Effector memory CD8-positive, alpha-beta T cell (primary cell): ENCODE data around the gene RAB11FIP4.

ENCODE experiments used
- ATAC-seq: fragments of 150-1000 bp; cut with Tn5 transposase; replicated peaks from 2 replicates; pipeline ENCODE4 v1.10.0; 2021; ENCODE audit warnings: mild to moderate bottlenecking, moderate library complexity
- DNase-seq, 3 experiments: peaks; one replicate each; pipeline ENCODE4 v3.0.0; 2021
- H3K27ac Mint-ChIP-seq, 2 donors: one replicate each; pipeline ENCODE4 v1.8.0; 2022; ENCODE audit warnings: mild to moderate bottlenecking in 2 of 2, mixed read lengths in 2 of 2, moderate library complexity in 2 of 2
- H3K27me3 Mint-ChIP-seq, 2 donors: one replicate each; pipeline ENCODE4 v1.8.0; 2022; ENCODE audit warnings: mixed read lengths in 2 of 2
- H3K36me3 Mint-ChIP-seq: one replicate; pipeline ENCODE4 v1.8.0; 2022; ENCODE audit warnings: mild to moderate bottlenecking, moderate library complexity, mixed read lengths; ENCODE audit not compliant: insufficient read depth
- H3K4me1 Mint-ChIP-seq, 2 donors: one replicate each; pipeline ENCODE4 v1.8.0; 2022; ENCODE audit warnings: low read depth in 2 of 2, mixed read lengths in 2 of 2
- H3K4me3 Mint-ChIP-seq, 2 donors: one replicate each; pipeline ENCODE4 v1.8.0; 2022; ENCODE audit warnings: mild to moderate bottlenecking in 2 of 2, mixed read lengths in 2 of 2, moderate library complexity in 2 of 2
- H3K9me3 Mint-ChIP-seq, 2 donors: one replicate each; pipeline ENCODE4 v1.8.0; 2022; ENCODE audit warnings: mixed read lengths in 2 of 2

Gene RAB11FIP4

GRCh38 chr17:31390426-31390747, 1.1 kb upstream of the RAB11FIP4 start:
- Mint-ChIP-seq H3K27ac (no peak overlapping the region), H3K36me3 (no peaks in the 10 kb centered on the region), H3K9me3 (no peaks in the 10 kb centered on the region), H3K27me3 (peaks cover 40 to 57% of the 10 kb centered on the region in 2 donors), H3K4me1 (peaks cover 4 to 23% of the 10 kb centered on the region in 2 donors), H3K4me3 (peak overlapping the region; percentile 76 to 83)
- ATAC-seq (no peak), DNase-seq (no peak)

- H3K27me3 Mint-ChIP-seq: peaks cover 44 to 62% of the 10 kb centered on the region in 2 donors
- peaks cover 4 to 23% of the 10 kb centered on the region in 2 donors for H3K4me1 Mint-ChIP-seq
- H3K4me3 Mint-ChIP-seq: peak overlapping the region; percentile 76 to 83
- no peak overlapping the region for H3K27ac Mint-ChIP-seq
- no peaks in the 10 kb centered on the region for H3K36me3 Mint-ChIP-seq
- ATAC-seq (peak; percentile 8), DNase-seq (no peak)
- H3K9me3 Mint-ChIP-seq: no peaks in the 10 kb centered on the region
These were observed 553 bp upstream of the RAB11FIP4 start for GRCh38 chr17:31390748-31391495.

DNA sequence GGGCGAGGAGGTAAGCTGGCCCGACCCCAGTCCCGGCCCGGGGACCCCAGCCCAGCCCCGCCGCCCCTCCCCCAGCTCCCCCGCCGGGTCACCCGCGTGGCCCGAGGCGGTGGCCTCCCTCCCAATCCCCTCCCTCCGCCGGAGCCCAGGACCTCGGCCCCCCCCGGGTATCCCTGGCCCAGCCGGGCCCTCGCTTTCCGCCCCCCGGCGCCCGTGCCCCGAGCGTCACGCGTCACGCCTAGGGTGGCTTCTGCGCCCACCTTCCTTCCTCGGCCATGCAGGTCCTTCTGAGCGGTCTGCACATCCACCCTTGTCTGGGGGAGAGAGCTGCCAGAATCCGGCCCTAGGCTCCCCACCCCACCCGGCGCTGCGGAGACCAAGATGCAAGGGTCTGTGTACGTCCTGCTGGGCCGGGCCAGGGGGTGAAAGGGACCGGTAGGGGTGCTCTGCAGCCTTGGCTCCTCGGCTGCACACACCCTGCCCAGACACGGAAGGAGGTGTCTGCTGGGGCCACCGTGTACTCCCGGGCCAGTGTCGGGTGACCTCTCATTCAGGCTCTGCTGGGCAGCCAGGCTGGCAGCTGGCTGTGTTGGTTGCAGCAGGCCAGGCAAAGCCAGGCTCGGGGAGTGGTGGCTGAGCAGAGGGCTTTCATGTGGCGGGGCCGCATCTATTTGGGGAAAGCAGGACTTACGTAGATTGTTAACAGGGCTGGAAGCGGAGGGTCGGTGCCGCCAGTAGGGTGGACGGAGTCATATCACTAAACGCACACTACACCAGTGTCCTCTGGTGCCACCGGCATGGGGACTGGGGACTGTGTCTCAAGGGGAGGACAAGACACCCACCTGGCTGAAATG, 754 bp downstream of the RAB11FIP4 start:
- Mint-ChIP-seq H3K4me3 (peak overlapping the region; percentile 66 to 68), H3K27me3 (peaks cover 50 to 75% of the 10 kb centered on the region in 2 donors), H3K4me1 (peaks cover 4 to 23% of the 10 kb centered on the region in 2 donors), H3K9me3 (no peaks in the 10 kb centered on the region), H3K27ac (no peak overlapping the region), H3K36me3 (no peaks in the 10 kb centered on the region)
- DNase-seq (no peak), ATAC-seq (no peak)

GRCh38 chr17:31392856-31393748, 1.6 kb downstream of the RAB11FIP4 start:
- Mint-ChIP-seq H3K27ac (no peak overlapping the region), H3K9me3 (no peaks in the 10 kb centered on the region), H3K4me3 (peak overlapping the region; percentile 66 to 68), H3K36me3 (no peaks in the 10 kb centered on the region), H3K27me3 (peaks cover 53 to 82% of the 10 kb centered on the region in 2 donors), H3K4me1 (peaks cover 4 to 23% of the 10 kb centered on the region in 2 donors)
- DNase-seq (no peak), ATAC-seq (no peak)

- Mint-ChIP-seq H3K4me3 (peak overlapping the region; percentile 51 to 68), H3K4me1 (peaks cover 4 to 23% of the 10 kb centered on the region in 2 donors), H3K27ac (no peak overlapping the region), H3K36me3 (no peaks in the 10 kb centered on the region), H3K27me3 (peaks cover 59 to 88% of the 10 kb centered on the region in 2 donors), H3K9me3 (no peaks in the 10 kb centered on the region)
- DNase-seq (no peak), ATAC-seq (no peak)
These were observed 2.3 kb downstream of the RAB11FIP4 start for GRCh38 chr17:31393749-31394146.

- H3K27me3 Mint-ChIP-seq: peaks cover 58 to 84% of the 10 kb centered on the region in 2 donors
- H3K27ac Mint-ChIP-seq: no peak overlapping the region
- ATAC-seq (peak; percentile 42), DNase-seq (peak in 1 of 3 experiments; percentile 24)
- H3K9me3 Mint-ChIP-seq: no peaks in the 10 kb centered on the region
- H3K4me1 Mint-ChIP-seq: peaks cover 2 to 23% of the 10 kb centered on the region in 2 donors
- no peaks in the 10 kb centered on the region for H3K36me3 Mint-ChIP-seq
- no peak overlapping the region for H3K4me3 Mint-ChIP-seq
These were observed 3.1 kb downstream of the RAB11FIP4 start for GRCh38 chr17:31394544-31394943.

GRCh38 chr17:31397256-31397939, 5.9 kb downstream of the RAB11FIP4 start:
- Mint-ChIP-seq H3K4me1 (peaks cover 0 to 9% of the 10 kb centered on the region in 2 donors), H3K27me3 (peaks cover 48 to 76% of the 10 kb centered on the region in 2 donors), H3K9me3 (no peaks in the 10 kb centered on the region), H3K36me3 (peaks cover 3% of the 10 kb centered on the region), H3K27ac (no peak overlapping the region), H3K4me3 (no peak overlapping the region)
- DNase-seq (no peak), ATAC-seq (no peak)

GRCh38 chr17:31398381-31399311, 7.2 kb downstream of the RAB11FIP4 start:
- H3K27ac Mint-ChIP-seq: no peak overlapping the region
- H3K27me3 Mint-ChIP-seq: peaks cover 36 to 64% of the 10 kb centered on the region in 2 donors
- no peak overlapping the region for H3K4me3 Mint-ChIP-seq
- H3K4me1 Mint-ChIP-seq: peaks cover 0 to 3% of the 10 kb centered on the region in 2 donors
- DNase-seq: no peak
- peaks cover 3% of the 10 kb centered on the region for H3K36me3 Mint-ChIP-seq
- no peak for ATAC-seq
- H3K9me3 Mint-ChIP-seq: no peaks in the 10 kb centered on the region

GRCh38 chr17:31400481-31400950, 9.0 kb downstream of the RAB11FIP4 start:
- Mint-ChIP-seq H3K4me1 (peaks cover 0 to 5% of the 10 kb centered on the region in 2 donors), H3K27me3 (peaks cover 23 to 45% of the 10 kb centered on the region in 2 donors), H3K36me3 (peaks cover 3% of the 10 kb centered on the region)

GRCh38 chr17:31401456-31402254, 10.2 kb downstream of the RAB11FIP4 start:
- Mint-ChIP-seq H3K4me1 (peaks cover 0 to 5% of the 10 kb centered on the region in 2 donors), H3K27me3 (peaks cover 20 to 34% of the 10 kb centered on the region in 2 donors), H3K4me3 (no peak overlapping the region), H3K36me3 (peaks cover 3% of the 10 kb centered on the region), H3K27ac (no peak overlapping the region), H3K9me3 (no peaks in the 10 kb centered on the region)
- ATAC-seq (no peak), DNase-seq (no peak)

More at GRCh38 chr17:31400481-31400950, 9.0 kb downstream of the RAB11FIP4 start:
- Mint-ChIP-seq H3K9me3 (no peaks in the 10 kb centered on the region), H3K27ac (no peak overlapping the region), H3K4me3 (no peak overlapping the region)
- no peak for DNase-seq
- ATAC-seq: no peak
